ENCODE results near the gene EML6.

DNA sequence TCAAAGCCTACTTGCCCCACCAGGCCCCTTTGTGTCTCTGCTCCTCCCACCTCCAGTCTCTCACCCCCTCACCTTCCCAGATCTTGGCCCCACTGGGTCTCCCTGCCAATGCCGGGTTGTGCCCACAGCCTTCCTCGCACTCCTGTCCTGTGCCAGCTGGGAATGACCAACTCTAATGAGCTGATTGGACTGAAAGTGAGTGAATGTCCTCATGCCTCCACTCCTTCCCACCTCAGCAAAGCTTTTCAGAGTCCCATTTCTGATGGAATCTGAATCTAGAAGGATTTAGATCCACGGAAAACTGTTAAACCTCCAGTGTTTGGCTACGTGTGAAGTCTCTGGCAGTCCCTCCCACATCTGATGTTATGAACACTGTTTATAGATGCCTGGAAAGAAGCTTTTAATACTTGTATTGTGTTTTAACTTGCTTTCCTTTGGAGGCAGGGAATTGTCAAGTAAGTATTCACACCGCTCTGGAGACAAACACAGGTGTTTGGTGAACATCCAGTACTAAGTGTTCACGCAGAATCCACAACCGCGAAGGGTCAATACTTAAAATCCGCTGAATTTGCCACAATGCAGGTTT, 222.9 kb downstream of the EML6 start:
- TF ChIP-seq, protein P1, sequence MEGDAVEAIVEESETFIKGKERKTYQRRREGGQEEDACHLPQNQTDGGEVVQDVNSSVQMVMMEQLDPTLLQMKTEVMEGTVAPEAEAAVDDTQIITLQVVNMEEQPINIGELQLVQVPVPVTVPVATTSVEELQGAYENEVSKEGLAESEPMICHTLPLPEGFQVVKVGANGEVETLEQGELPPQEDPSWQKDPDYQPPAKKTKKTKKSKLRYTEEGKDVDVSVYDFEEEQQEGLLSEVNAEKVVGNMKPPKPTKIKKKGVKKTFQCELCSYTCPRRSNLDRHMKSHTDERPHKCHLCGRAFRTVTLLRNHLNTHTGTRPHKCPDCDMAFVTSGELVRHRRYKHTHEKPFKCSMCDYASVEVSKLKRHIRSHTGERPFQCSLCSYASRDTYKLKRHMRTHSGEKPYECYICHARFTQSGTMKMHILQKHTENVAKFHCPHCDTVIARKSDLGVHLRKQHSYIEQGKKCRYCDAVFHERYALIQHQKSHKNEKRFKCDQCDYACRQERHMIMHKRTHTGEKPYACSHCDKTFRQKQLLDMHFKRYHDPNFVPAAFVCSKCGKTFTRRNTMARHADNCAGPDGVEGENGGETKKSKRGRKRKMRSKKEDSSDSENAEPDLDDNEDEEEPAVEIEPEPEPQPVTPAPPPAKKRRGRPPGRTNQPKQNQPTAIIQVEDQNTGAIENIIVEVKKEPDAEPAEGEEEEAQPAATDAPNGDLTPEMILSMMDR (IDR thresholded peaks at IDR 0.05): no peak
- TF ChIP-seq, protein P2, sequence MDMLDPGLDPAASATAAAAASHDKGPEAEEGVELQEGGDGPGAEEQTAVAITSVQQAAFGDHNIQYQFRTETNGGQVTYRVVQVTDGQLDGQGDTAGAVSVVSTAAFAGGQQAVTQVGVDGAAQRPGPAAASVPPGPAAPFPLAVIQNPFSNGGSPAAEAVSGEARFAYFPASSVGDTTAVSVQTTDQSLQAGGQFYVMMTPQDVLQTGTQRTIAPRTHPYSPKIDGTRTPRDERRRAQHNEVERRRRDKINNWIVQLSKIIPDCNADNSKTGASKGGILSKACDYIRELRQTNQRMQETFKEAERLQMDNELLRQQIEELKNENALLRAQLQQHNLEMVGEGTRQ (IDR thresholded peaks at IDR 0.05; ENCODE audit: borderline replicate concordance, low read depth, low read length): no peak
- TF ChIP-seq GABPA (IDR thresholded peaks at IDR 0.05; ENCODE audit: low read depth) (no peak), POLR2AphosphoS5 (IDR thresholded peaks at IDR 0.05; ENCODE audit: low read depth, low read length) (no peak), FOXM1 (IDR thresholded peaks at IDR 0.05; ENCODE audit: low read depth) (no peak), EZH2phosphoT487 (IDR thresholded peaks at IDR 0.05; ENCODE audit: borderline replicate concordance, low read depth) (no peak), RAD21 (IDR thresholded peaks at IDR 0.05; ENCODE audit: low read length) (no peak), ELF1 (IDR thresholded peaks at IDR 0.05) (no peak), FOSL2 (IDR thresholded peaks at IDR 0.05; ENCODE audit: borderline replicate concordance, low read depth) (no peak), TEAD4 (IDR thresholded peaks at IDR 0.05; ENCODE audit: borderline replicate concordance, insufficient read depth) (no peak), NFIC (IDR thresholded peaks at IDR 0.05; ENCODE audit: borderline replicate concordance) (no peak)
- TF ChIP-seq, protein P3, sequence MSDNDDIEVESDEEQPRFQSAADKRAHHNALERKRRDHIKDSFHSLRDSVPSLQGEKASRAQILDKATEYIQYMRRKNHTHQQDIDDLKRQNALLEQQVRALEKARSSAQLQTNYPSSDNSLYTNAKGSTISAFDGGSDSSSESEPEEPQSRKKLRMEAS (IDR thresholded peaks at IDR 0.05; ENCODE audit: low read depth): no peak
- TF ChIP-seq, protein P4, sequence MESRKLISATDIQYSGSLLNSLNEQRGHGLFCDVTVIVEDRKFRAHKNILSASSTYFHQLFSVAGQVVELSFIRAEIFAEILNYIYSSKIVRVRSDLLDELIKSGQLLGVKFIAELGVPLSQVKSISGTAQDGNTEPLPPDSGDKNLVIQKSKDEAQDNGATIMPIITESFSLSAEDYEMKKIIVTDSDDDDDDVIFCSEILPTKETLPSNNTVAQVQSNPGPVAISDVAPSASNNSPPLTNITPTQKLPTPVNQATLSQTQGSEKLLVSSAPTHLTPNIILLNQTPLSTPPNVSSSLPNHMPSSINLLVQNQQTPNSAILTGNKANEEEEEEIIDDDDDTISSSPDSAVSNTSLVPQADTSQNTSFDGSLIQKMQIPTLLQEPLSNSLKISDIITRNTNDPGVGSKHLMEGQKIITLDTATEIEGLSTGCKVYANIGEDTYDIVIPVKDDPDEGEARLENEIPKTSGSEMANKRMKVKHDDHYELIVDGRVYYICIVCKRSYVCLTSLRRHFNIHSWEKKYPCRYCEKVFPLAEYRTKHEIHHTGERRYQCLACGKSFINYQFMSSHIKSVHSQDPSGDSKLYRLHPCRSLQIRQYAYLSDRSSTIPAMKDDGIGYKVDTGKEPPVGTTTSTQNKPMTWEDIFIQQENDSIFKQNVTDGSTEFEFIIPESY (IDR thresholded peaks at IDR 0.05; ENCODE audit: borderline replicate concordance, low read depth): no peak

Data from SK-N-SH (cell line).